H1 (cell line): ENCODE results near the gene FGGY.
"Not testable (repeated sequence)": the region's sequence is repeated elsewhere in the genome, so short reads cannot be mapped to it uniquely, and the experiment has no call there.

Experiments
- ATF3 ChIP-seq: IDR thresholded peaks from 2 replicates; pipeline ENCODE4 v1.6.1; 2011; ENCODE audit warnings: low read depth, mild to moderate bottlenecking, low read length; ENCODE audit not compliant: insufficient read depth
- CTCF ChIP-seq, 3 experiments: IDR thresholded peaks; 1 replicate in 2 of 3; 2 replicates in 1 of 3; pipeline versions ENCODE4 v1.5.1 to v1.6.1; 2011; ENCODE audit warnings: low read length in 3 of 3, mild to moderate bottlenecking in 3 of 3, inconsistent platforms in 2 of 3, low read depth in 1 of 3, moderate library complexity in 1 of 3; ENCODE audit not compliant: insufficient read depth in 1 of 3; ENCODE audit errors: control extremely low read depth in 1 of 3
- SP4 ChIP-seq: IDR thresholded peaks from 2 replicates; pipeline ENCODE4 v1.6.1; 2012; ENCODE audit warnings: low read length, inconsistent platforms

- not testable (repeated sequence) for TF ChIP-seq SP4; CTCF (IDR thresholded peaks at IDR 0.05; ENCODE audit: control extremely low read depth in 1 of 3, insufficient read depth in 1 of 3, low read depth in 1 of 3, low read length in 3 of 3); ATF3
Observed at GRCh38 chr1:59592410-59592809, 295.5 kb downstream of the FGGY start.
